OCI-LY7 (cell line): ENCODE measurements around the gene MAP1A.
"Not testable (repeated sequence)": the region's sequence is repeated elsewhere in the genome, so short reads cannot be mapped to it uniquely, and the experiment has no call there.

Experiments used
- CTCF ChIP-seq: fragments of 200-600 bp; sonication (generic); conservative IDR thresholded peaks from 2 replicates; pipeline ENCODE4 v1.5.1; 2014; ENCODE audit warnings: mild to moderate bottlenecking, antibody characterized with exemption, low read length, moderate library complexity, mixed read lengths
- EZH2phosphoT487 ChIP-seq: fragments of 200-600 bp; sonication (generic); IDR thresholded peaks from 2 replicates; pipeline ENCODE4 v1.6.1; 2018; ENCODE audit warnings: low read depth, borderline replicate concordance, mild to moderate bottlenecking, mixed run types, antibody characterized with exemption, low read length, moderate library complexity, mixed read lengths

- not testable (repeated sequence) for TF ChIP-seq CTCF, EZH2phosphoT487
Observed at GRCh38 chr15:43566615-43567014, 49.2 kb downstream of the MAP1A start.
